Liver (tissue), 9 donors: Measurements from ENCODE around the gene PHLPP1. TPM values are rescaled to one million over a fixed set of nuclear protein-coding genes. Genes with fewer than 3 reads are reported as not detected.

Experiments used
- DNase-seq: peaks from one replicate; pipeline ENCODE4 v3.0.0-alpha.2; 2017; ENCODE audit warnings: low spot score
- H3K27ac ChIP-seq, 2 donors: one replicate each; pipeline ENCODE4 v1.7.0; 2013; ENCODE audit warnings: inconsistent platforms in 2 of 2, low read length in 2 of 2, control low read depth in 1 of 2, low read depth in 1 of 2, mild to moderate bottlenecking in 1 of 2
- H3K27me3 ChIP-seq, 4 donors: one replicate each; pipeline versions ENCODE4 v1.6.1 to v1.7.0; 2013; ENCODE audit warnings: low read length in 3 of 4, inconsistent platforms in 1 of 4, mild to moderate bottlenecking in 1 of 4, moderate library complexity in 1 of 4; ENCODE audit not compliant: control insufficient read depth in 4 of 4, insufficient read depth in 4 of 4
- H3K36me3 ChIP-seq, 4 donors: one replicate each; pipeline versions ENCODE4 v1.6.1 to v1.7.0; 2013; ENCODE audit warnings: low read length in 3 of 4, mild to moderate bottlenecking in 3 of 4, low read depth in 1 of 4, moderate library complexity in 1 of 4; ENCODE audit not compliant: control insufficient read depth in 4 of 4, insufficient read depth in 3 of 4
- H3K4me1 ChIP-seq, 4 donors: one replicate each; pipeline versions ENCODE4 v1.6.1 to v1.7.0; 2013; ENCODE audit warnings: low read length in 3 of 4, mild to moderate bottlenecking in 3 of 4, moderate library complexity in 1 of 4; ENCODE audit not compliant: control insufficient read depth in 4 of 4, insufficient read depth in 4 of 4
- H3K4me3 ChIP-seq, 3 donors: one replicate each; pipeline versions ENCODE4 v1.6.1 to v1.7.0; 2013; ENCODE audit warnings: low read length in 3 of 3, control low read depth in 1 of 3, low read depth in 1 of 3, mild to moderate bottlenecking in 1 of 3
- H3K9ac ChIP-seq, 2 donors: one replicate each; pipeline ENCODE4 v1.7.0; 2013; ENCODE audit warnings: low read length in 2 of 2, mild to moderate bottlenecking in 2 of 2, moderate library complexity in 2 of 2, control low read depth in 1 of 2, low read depth in 1 of 2
- H3K9me3 ChIP-seq, 4 donors: one replicate each; pipeline versions ENCODE4 v1.6.1 to v1.7.0; 2013; ENCODE audit warnings: low read length in 3 of 4; ENCODE audit not compliant: control insufficient read depth in 4 of 4
- ATF3 ChIP-seq: IDR thresholded peaks from 2 replicates; pipeline ENCODE4 v1.6.1; 2016; ENCODE audit warnings: antibody characterized with exemption
- CTCF ChIP-seq: fragments of 150-350 bp; IDR thresholded peaks from 2 replicates; pipeline ENCODE4 v1.5.1; 2017; ENCODE audit warnings: improper control_type of control experiment, low read depth, low read length; ENCODE audit not compliant: missing input control
- EGR1 ChIP-seq, 2 donors: IDR thresholded peaks; 2 replicates each; pipeline ENCODE4 v1.6.1; 2016 to 2018; ENCODE audit warnings: antibody characterized with exemption in 2 of 2, low read depth in 2 of 2
- FOXA1 ChIP-seq: IDR thresholded peaks from 2 replicates; pipeline ENCODE4 v1.6.1; 2016; ENCODE audit warnings: antibody characterized with exemption
- FOXA2 ChIP-seq: IDR thresholded peaks from 2 replicates; pipeline ENCODE4 v1.6.1; 2016; ENCODE audit warnings: antibody characterized with exemption
- GABPA ChIP-seq, 2 donors: IDR thresholded peaks in 1 of 2; conservative IDR thresholded peaks in 1 of 2; 2 replicates each; pipeline ENCODE4 v1.6.1; 2016; ENCODE audit warnings: antibody characterized with exemption in 2 of 2, mild to moderate bottlenecking in 1 of 2, moderate library complexity in 1 of 2
- HNF4A ChIP-seq, 2 donors: conservative IDR thresholded peaks; 2 replicates each; pipeline ENCODE4 v1.6.1; 2016; ENCODE audit warnings: antibody characterized with exemption in 2 of 2, mild to moderate bottlenecking in 2 of 2
- HNF4G ChIP-seq: IDR thresholded peaks from 2 replicates; pipeline ENCODE4 v1.6.1; 2016; ENCODE audit warnings: antibody characterized with exemption
- JUND ChIP-seq, 2 donors: IDR thresholded peaks; 2 replicates each; pipeline ENCODE4 v1.6.1; 2016; ENCODE audit warnings: antibody characterized with exemption in 2 of 2
- NR2F2 ChIP-seq: IDR thresholded peaks from 2 replicates; pipeline ENCODE4 v1.6.1; 2016; ENCODE audit warnings: antibody characterized with exemption
- RAD21 ChIP-seq, 2 donors: IDR thresholded peaks; 2 replicates each; pipeline ENCODE4 v1.6.1; 2016; ENCODE audit warnings: antibody characterized with exemption in 2 of 2, mild to moderate bottlenecking in 2 of 2
- REST ChIP-seq: IDR thresholded peaks from 2 replicates; pipeline ENCODE4 v1.6.1; 2016; ENCODE audit warnings: antibody characterized with exemption, mild to moderate bottlenecking
- RXRA ChIP-seq, 2 donors: IDR thresholded peaks; 2 replicates each; pipeline ENCODE4 v1.6.1; 2017 to 2018; ENCODE audit warnings: antibody characterized with exemption in 2 of 2, mild to moderate bottlenecking in 1 of 2
- SP1 ChIP-seq: IDR thresholded peaks from 2 replicates; pipeline ENCODE4 v1.6.1; 2018; ENCODE audit warnings: antibody characterized with exemption, mild to moderate bottlenecking
- TAF1 ChIP-seq: conservative IDR thresholded peaks from 2 replicates; pipeline ENCODE4 v1.6.1; 2016; ENCODE audit warnings: antibody characterized with exemption, mild to moderate bottlenecking
- YY1 ChIP-seq: IDR thresholded peaks from 2 replicates; pipeline ENCODE4 v1.6.1; 2016; ENCODE audit warnings: antibody characterized with exemption, mild to moderate bottlenecking
- WGBS: extraction: QIAGEN DNeasy Blood & Tissue Kit; methylation state at CpG from one replicate; pipeline ENCODE4 v1.1.7; 2013; 5-methylcytosine and 5-hydroxymethylcytosine counted together
- polyA plus RNA-seq, 2 donors: library from polyadenylated mRNA; stranded (reverse) in 1 of 2; unstranded in 1 of 2; fragments of 200-250 nt in 1 of 2; fragments of >200 nt in 1 of 2; fragmentation: Nextera tagmentation in 1 of 2; extraction: Ambion mirVana in 1 of 2; gene quantifications; one replicate each; pipeline versions ENCODE4 v1.2.1 to v1.2.3, GENCODE V29; 2013 to 2015
- total RNA-seq, 2 donors: library from RNA; depleted of rRNA; stranded (reverse); fragments of >200 nt; gene quantifications; one replicate each; pipeline ENCODE4 v1.2.3, GENCODE V29; 2014
- TF ChIP-seq, protein P1 (sequence below): IDR thresholded peaks from 2 replicates; pipeline ENCODE4 v1.6.1; 2016; ENCODE audit warnings: antibody characterized with exemption
- TF ChIP-seq, protein P2 (sequence below): IDR thresholded peaks from 2 replicates; pipeline ENCODE4 v1.6.1; 2016; ENCODE audit warnings: antibody characterized with exemption
- donor health status: healthy.
- donor health status: healthy.
- donor health status: healthy.
- donor health status: healthy.
- donor health status: healthy.

Gene PHLPP1
- total and polyA plus RNA-seq, 4 donors = 4.2 to 14.5 (median 8.6) TPM

GRCh38 chr18:62975785-62976184, 260.4 kb downstream of the PHLPP1 start:
- H3K27ac ChIP-seq = no peak overlapping the region
- no peak for TF ChIP-seq CTCF
- TF ChIP-seq NR2F2 = no peak
- TF ChIP-seq GABPA (IDR thresholded peaks at IDR 0.05 in 1 of 2, conservative IDR thresholded peaks at IDR 0.05 in 1 of 2) = no peak
- no peak for TF ChIP-seq HNF4A (conservative IDR thresholded peaks at IDR 0.05)
- no peak for TF ChIP-seq REST
- TF ChIP-seq, protein P1, sequence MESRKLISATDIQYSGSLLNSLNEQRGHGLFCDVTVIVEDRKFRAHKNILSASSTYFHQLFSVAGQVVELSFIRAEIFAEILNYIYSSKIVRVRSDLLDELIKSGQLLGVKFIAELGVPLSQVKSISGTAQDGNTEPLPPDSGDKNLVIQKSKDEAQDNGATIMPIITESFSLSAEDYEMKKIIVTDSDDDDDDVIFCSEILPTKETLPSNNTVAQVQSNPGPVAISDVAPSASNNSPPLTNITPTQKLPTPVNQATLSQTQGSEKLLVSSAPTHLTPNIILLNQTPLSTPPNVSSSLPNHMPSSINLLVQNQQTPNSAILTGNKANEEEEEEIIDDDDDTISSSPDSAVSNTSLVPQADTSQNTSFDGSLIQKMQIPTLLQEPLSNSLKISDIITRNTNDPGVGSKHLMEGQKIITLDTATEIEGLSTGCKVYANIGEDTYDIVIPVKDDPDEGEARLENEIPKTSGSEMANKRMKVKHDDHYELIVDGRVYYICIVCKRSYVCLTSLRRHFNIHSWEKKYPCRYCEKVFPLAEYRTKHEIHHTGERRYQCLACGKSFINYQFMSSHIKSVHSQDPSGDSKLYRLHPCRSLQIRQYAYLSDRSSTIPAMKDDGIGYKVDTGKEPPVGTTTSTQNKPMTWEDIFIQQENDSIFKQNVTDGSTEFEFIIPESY = no peak
- no peak for TF ChIP-seq ATF3
- TF ChIP-seq SP1 = no peak
- TF ChIP-seq FOXA2 = no peak
- TF ChIP-seq HNF4G = no peak
- no peak for TF ChIP-seq JUND (IDR thresholded peaks at IDR 0.05)
- TF ChIP-seq, protein P2, sequence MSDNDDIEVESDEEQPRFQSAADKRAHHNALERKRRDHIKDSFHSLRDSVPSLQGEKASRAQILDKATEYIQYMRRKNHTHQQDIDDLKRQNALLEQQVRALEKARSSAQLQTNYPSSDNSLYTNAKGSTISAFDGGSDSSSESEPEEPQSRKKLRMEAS = no peak
- no peak for TF ChIP-seq FOXA1
- TF ChIP-seq EGR1 (IDR thresholded peaks at IDR 0.05; ENCODE audit: low read depth in 2 of 2) = no peak
- TF ChIP-seq TAF1 = no peak
- TF ChIP-seq RXRA (IDR thresholded peaks at IDR 0.05) = no peak
- TF ChIP-seq YY1 = no peak
- TF ChIP-seq RAD21 (IDR thresholded peaks at IDR 0.05) = no peak
- no peak overlapping the region for H3K9ac ChIP-seq
- no peak overlapping the region for H3K4me3 ChIP-seq
- no peak for DNase-seq
- no peaks in the 10 kb centered on the region for H3K27me3 ChIP-seq
- WGBS = 93% methylated on average over 2 of the region's 2 CpGs
- H3K9me3 ChIP-seq = no peaks in the 10 kb centered on the region
- peaks cover 0 to 3% (median 1%) of the 10 kb centered on the region in 4 donors for H3K4me1 ChIP-seq
- H3K36me3 ChIP-seq = peaks cover 4 to 41% (median 25%) of the 10 kb centered on the region in 4 donors
